HG03521 (cell line): ENCODE results near the gene CCNB3.
"Not testable (repeated sequence)": the region's sequence is repeated elsewhere in the genome, so short reads cannot be mapped to it uniquely, and the experiment has no call there.

ENCODE experiments used
- ATAC-seq: cut with Tn5 transposase; IDR thresholded peaks from one replicate; pipeline ENCODE4 v1.9.1; 2021; ENCODE audit warnings: mild to moderate bottlenecking, moderate library complexity; ENCODE audit not compliant: unreplicated experiment

The CCNB3 gene, protein sequence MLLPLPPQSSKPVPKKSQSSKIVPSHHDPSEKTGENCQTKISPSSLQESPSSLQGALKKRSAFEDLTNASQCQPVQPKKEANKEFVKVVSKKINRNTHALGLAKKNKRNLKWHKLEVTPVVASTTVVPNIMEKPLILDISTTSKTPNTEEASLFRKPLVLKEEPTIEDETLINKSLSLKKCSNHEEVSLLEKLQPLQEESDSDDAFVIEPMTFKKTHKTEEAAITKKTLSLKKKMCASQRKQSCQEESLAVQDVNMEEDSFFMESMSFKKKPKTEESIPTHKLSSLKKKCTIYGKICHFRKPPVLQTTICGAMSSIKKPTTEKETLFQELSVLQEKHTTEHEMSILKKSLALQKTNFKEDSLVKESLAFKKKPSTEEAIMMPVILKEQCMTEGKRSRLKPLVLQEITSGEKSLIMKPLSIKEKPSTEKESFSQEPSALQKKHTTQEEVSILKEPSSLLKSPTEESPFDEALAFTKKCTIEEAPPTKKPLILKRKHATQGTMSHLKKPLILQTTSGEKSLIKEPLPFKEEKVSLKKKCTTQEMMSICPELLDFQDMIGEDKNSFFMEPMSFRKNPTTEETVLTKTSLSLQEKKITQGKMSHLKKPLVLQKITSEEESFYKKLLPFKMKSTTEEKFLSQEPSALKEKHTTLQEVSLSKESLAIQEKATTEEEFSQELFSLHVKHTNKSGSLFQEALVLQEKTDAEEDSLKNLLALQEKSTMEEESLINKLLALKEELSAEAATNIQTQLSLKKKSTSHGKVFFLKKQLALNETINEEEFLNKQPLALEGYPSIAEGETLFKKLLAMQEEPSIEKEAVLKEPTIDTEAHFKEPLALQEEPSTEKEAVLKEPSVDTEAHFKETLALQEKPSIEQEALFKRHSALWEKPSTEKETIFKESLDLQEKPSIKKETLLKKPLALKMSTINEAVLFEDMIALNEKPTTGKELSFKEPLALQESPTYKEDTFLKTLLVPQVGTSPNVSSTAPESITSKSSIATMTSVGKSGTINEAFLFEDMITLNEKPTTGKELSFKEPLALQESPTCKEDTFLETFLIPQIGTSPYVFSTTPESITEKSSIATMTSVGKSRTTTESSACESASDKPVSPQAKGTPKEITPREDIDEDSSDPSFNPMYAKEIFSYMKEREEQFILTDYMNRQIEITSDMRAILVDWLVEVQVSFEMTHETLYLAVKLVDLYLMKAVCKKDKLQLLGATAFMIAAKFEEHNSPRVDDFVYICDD (N-terminal part only)

DNA sequence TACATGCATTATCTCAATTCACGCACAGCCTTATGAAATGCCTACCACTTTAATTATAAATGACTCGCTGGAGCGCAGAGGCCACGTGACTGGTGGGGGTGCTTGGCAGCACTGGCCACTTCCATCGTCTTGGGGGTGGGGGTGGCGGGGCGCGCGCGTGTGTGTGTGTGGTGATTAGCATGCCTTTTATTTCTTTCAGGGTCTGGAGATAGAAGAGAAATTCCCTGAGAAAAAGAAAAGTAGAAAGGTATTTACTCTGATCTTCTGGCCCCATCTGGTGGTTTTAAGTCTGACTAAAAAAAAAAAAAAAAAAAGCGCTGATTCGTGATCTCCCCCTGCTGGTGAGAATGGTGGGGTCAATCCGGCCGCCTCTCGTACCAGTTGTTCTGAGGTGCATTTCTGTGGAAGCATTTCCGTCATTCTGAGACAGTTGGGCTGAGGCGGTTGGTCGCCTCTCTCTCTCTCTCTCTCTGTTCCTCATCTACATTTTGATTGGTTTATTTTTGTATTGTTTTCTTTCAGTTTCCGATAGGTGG lies at the start of gene CCNB3:
CCNB3 (plus strand) TSS at position 402 of the 536 bp plus-strand sequence. CDS start 80,399 bp downstream, outside the sequence.
- peak; percentile 99 for ATAC-seq

- no peak for ATAC-seq
Measured at GRCh38 chrX:50157545-50158135, 46.9 kb upstream of the CCNB3 start.

DNA sequence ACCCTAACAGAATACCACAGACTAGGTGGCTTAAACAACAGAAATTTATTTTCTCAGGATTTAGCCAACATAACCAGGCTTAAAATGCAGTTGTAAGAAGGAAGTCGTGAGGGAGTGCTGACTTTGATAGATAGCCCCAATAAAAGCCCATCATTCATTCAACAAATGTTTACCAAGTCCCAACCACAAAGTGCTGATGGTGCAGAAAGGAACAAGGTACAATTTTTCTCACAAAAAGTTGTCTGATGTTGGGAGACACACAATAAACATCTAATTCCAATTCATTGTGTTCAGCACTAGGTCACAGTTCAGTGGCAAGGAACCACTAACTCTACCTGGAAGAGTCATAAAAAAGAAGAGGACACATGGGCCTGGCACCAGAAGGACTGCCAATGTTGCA lies 46.0 kb upstream of the CCNB3 start:
- no peak for ATAC-seq

- no peak for ATAC-seq
Measured at GRCh38 chrX:50161127-50161526, 43.4 kb upstream of the CCNB3 start.

DNA sequence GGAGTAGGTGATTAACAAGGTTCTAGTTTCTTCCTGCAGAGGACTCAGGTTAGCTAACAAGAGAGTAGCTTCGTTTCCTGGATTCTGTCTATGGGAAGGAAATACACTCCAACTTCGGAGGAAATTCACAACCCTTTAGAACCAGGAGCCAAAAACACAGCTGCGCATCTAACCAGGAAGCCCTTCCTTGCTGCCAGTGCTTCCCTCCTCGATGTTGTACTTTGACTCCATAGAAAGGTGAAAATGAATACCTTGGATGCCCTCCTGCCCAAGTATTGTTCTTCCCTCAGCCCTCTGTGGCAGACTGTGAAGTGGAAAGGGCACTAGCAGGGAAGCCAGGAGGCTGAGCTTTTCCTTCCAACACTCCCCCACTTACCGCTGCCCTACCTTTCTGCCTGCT lies 38.8 kb upstream of the CCNB3 start:
- no peak for ATAC-seq

GRCh38 chrX:50167366-50167765 lies 37.2 kb upstream of the CCNB3 start:
- ATAC-seq = no peak

GRCh38 chrX:50168241-50168687 lies 36.3 kb upstream of the CCNB3 start:
- ATAC-seq = no peak

GRCh38 chrX:50169717-50170116 lies 34.8 kb upstream of the CCNB3 start:
- no peak for ATAC-seq

DNA sequence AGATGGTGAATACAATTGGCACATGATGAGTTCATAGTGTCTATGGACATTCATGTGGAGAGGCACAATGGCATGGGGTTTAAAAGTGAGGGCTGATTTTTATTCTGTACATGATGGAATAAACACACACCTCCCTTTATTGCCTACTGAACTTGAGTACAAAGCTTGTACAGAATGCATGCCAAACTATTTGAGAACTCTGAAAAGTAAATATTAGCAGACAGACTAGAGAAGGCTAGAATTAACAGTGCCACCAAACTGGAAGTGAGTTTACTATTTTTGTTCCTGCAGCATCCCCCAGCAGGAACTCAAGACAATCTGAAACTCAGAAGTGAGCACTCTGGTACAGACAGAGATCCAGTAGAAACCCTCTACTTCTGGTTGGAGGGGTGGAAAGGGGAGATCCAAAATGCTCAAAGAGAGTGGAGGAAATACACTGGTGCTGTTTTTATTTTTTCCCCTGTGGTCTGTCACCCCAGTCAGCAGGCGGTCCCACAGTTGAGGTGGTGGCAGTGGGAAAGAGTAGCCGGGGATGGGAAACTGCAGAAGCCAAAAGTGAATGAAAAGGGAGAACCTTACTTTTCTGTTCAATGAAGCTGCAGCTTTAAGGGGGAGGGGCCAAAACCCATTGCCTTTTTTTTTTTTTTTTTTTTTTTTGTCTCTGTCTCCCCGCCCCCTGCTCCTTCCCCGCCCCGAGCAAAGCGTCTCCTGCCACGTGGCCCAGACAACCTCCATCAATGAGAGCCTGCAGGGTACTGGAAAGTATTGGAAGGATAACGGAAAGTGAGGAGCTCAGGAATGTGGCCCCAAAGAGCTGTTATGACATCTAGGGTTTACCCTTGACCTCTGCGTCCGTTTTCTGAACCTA lies 24.3 kb upstream of the CCNB3 start:
- no peak for ATAC-seq

DNA sequence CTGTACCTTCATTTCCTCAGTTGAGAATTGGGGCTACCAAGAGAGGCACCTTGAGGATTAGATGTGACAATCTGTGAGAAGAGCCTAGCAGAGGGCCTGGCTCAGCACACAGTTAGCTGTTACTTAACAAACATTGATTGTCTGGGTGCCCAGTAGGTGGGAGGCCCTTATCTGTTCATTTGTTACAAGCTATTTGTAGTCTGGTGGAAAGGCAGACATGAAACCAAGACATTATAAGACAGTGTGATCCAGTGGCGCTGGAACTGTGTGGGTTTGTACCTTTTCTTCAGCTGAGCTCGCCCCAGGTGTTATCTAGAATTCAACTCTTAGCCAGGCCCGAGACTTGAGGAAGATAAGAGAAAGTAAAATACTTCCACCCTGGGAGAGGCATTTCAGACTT lies 20.7 kb upstream of the CCNB3 start:
- ATAC-seq = no peak

- no peak for ATAC-seq
Measured at GRCh38 chrX:50188859-50189600, 15.5 kb upstream of the CCNB3 start.

DNA sequence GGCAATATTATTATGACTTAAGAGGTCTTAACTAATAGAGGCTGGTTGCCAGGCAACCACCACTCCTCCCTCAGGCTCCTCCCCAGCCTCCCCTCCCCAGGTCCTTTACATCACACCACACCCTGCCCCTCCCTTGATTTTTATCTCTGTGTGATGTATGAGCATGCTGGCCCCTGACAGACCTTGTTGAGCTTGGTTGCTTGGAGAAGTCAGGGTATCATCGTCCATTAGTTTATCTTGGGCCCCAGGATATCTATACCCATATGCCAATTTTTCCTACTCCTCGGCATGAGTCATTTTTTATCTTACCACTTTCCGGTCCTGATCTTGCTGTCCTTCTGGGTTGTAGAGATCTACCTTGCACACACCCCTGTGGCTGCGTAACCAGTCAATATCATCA lies 6.2 kb upstream of the CCNB3 start:
- no peak for ATAC-seq

DNA sequence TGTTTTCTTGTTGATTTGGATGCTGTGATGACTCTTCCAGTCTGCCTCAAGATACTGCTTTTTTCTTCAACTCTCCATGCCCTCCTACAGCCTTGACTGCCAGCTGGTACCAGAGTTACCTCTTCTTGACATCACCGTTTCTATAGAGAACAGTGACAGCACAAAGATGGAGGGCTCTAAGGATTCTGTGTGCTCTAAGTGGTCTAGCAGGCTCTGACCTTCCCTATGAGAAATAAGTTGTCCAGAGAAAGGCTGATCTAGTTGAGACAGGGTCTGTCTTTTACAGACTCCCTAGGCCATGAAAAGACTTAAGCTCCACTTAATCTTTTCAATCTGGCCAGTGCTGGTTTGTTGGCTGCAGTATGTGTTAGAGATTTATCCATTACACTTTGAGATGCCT lies 3.7 kb upstream of the CCNB3 start, which contains the start of gene AKAP4:
AKAP4 (minus strand) TSS at position 101 of the 400 bp plus-strand sequence. CDS start 118 bp downstream, outside the sequence.
- ATAC-seq = no peak

DNA sequence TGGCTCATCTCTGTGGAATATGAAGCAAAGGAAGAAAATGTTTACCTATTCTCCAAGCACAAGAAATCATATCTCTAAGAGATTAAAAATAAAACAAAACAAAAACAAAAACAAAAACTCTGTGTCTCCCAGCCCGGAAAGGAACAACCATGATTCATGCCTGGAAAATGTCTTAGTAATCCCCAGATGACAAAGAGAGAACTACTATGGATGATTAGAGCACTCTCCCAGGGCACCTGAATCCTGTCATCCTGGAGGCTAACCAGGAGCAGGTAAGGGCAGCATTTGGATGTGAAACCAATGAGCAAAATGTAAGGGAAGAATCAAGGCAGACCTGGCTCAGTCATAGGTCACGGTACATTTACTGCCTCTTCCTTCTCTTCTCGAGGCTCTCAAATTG lies 2.0 kb upstream of the CCNB3 start:
- ATAC-seq = no peak

DNA sequence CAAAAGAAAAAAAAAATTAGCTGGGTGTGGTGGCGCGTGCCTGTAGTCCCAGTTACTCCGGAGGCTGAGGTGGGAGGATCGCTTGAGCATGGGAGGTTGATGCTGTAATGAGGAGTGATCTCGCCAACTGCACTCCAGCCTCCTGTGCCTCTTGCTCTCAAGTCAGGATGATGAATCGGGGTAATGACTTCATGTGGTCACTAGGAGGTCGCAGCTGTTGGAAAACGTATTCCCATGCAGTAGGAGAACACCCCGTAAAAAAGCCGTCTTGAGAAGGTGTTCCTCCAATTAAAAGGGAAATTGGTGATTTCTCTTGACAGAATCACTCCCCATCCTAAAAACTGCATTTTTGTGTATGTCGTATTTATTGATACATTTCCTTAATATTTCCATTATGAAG lies 2.2 kb downstream of the CCNB3 start:
- no peak for ATAC-seq

DNA sequence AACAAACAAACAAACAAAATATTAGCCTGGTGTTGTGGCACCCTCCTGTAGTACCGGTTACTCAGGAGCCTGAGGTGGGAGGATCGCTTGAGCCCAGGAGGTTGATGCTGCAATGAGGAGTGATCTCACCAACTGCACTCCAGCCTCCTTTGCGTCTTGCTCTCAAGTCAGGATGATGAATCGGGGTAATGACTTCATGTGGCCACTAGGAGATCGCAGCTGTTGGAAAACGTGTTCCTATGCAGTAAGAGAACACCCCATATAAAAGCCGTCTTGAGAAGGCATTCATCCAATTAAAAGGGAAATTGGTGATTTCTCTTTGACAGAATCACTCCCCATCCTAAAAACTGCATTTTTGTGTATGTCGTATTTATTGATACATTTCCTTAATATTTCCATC lies 6.9 kb downstream of the CCNB3 start:
- ATAC-seq = no peak

DNA sequence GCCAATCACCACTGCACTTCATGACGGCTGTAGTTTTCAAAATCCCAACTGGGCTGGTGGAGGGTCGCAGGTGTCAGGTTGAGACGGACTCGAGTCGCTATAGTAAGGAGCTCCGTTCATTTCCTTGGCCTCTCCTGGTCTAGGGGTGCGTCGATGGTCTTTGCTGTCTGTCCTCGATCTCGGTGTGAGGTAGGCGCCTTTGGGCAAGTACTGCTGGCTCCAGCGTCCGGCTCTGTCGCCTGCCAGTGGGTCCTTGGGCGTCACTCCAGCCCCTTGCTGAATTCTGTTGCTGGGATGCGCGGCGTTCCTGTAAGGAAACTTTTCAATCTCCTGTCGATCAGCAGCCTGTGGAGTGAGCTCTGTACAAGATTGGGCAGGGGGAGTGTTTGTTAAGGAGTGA lies 76.7 kb downstream of the CCNB3 start:
- ATAC-seq = no peak

DNA sequence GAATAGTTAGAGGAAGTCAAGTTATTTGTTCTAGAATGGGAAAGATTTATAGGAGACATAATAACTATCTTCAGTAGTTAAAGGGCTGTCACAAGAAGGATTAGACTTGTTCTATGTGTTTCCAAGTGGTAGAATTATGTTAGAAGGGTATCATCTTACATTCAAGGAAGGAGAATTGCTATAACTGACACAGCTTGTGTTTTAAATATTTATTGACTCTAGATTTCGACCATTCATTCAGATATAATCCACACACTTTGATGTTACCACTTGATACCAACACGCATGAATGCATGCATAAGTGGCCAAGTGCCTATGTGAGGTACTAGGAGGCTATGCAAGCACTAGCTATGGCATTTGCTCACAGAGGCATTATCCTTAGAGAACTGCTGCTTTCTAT lies 122.7 kb downstream of the CCNB3 start:
- ATAC-seq = no peak

DNA sequence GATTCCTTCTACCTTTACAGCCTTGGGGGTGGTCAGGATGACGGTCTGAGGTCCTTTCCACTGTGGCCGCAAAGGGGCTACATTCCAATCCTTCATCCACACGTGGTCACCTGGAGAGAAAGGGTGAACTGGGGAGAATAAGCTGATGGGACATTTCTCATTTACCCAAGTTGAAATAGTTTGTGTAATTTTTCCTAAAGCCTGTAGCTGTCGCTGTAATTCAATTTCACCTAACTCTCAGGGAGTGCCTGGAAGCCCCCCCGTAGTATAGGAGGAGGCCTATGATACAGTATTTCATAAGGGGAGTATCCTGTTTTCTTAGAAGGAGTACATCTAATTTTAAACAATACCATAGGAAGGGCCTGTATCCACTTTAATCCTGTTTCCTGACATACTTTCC lies 128.1 kb downstream of the CCNB3 start:
- not testable (repeated sequence) for ATAC-seq
